ENCODE measurements around the gene MST1.
"Not testable (repeated sequence)": the region's sequence is repeated elsewhere in the genome, so short reads cannot be mapped to it uniquely, and the experiment has no call there.

The MST1 gene

GRCh38 chr3:49700014-49700413 is 10.7 kb upstream of the MST1 start:
- no peak for DNase-seq (ENCODE audit: low spot score)
- TF ChIP-seq CTCF (IDR thresholded peaks at IDR 0.05; ENCODE audit: extremely low read depth, missing control alignments): no peak

DNA sequence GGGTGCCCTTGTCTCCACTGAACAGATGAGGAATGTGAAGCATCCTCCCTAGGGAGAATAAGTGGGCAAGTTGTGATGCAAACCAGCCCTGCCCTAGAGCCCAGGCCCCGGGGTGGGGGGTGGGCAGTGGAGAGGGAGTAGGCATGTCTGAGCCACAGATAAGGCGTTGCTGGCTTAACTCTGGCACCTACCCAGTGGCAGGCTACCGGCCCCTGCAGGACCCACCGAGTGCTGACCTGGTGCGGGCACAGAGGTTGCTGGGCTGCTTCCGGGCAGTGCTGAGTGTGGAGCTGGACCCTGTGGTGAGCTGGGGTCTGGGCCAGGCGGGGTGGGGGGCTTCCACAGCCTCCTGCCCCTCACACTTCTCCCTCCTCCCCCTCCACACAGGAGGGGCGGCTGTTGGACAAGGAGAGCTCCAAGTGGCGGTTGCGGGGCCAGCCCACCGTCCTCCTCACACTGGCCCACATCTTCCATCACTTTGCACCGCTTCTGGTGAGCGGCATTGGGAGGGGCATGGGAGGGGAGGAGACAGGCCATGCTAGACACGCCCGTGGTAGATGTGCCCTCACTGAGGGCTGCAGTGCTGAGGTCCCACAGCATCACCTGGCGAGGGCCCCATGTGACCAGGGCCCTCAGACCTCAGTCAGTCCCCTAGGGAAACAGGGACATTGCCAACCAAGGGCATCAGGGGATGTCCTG is 10.2 kb upstream of the MST1 start:
- DNase-seq (ENCODE audit: low spot score): no peak
- no peak for TF ChIP-seq CTCF (IDR thresholded peaks at IDR 0.05; ENCODE audit: extremely low read depth, missing control alignments)

- DNase-seq (ENCODE audit: low spot score): not testable (repeated sequence)
These were observed 6.2 kb upstream of the MST1 start for GRCh38 chr3:49695350-49696015.

GRCh38 chr3:49694409-49695070 is 5.3 kb upstream of the MST1 start:
- not testable (repeated sequence) for DNase-seq (ENCODE audit: low spot score)

DNA sequence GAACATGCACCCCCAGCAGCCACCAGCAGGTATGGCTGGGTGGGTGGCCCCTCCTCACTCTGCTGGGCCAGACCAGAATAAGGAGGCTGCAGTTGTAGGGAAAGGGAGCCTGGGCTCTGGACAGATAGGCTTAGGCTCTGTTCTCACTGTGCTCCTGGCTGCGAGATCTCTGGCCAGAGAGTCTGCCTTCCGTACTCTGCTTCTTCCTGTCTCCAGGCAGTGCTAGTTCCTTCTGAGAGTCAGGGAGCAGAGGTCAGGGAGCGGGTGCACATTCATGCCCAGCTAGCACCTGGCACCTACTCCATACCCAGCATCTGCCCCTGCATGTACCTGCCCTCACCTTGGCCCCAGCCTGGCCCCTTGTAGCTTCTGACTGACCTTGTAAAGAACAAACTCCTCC is 2.2 kb upstream of the MST1 start:
- not testable (repeated sequence) for DNase-seq (ENCODE audit: low spot score)

GRCh38 chr3:49690856-49691255 is 1.6 kb upstream of the MST1 start:
- not testable (repeated sequence) for DNase-seq (ENCODE audit: low spot score)

- DNase-seq (ENCODE audit: low spot score): not testable (repeated sequence)
These were observed 792 bp upstream of the MST1 start for GRCh38 chr3:49689908-49690624.

DNA sequence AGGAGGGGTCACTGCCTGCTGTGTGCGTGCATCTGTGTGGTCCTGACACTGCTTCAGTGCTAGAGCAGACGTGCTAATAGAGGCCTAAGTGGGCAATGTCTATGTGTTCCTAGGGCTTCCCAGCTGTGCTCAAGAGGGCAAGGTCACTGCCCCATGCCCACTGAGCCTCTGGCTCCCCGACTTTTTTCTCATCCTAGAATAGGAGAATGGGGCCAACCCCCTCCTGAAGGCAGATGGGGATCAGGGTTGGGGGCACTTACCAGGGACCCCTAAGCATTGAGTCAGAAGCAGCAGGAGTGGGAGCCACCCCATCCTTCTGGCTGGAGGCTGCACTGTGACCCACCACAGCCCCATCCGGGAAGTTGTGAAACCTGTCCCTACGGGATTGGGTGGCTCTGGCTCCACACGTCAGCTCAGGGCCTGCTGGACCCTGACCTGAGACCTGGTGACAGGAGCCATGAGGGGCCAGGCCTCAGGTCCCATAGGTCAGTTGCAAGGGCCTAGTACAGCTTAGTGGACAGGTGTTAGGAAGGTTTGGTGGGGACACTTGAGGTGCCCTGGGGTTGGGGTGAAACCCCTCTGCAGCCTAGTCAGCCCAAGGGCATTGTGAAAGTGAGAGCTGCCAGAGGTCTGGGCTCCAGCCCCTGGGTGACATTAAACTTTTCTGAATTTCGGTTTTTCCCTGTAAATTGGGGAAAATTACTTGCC is 782 bp downstream of the MST1 start:
- not testable (repeated sequence) for DNase-seq (ENCODE audit: low spot score)

- not testable (repeated sequence) for DNase-seq (ENCODE audit: low spot score)
These were observed 1.9 kb downstream of the MST1 start for GRCh38 chr3:49687424-49687795.

DNA sequence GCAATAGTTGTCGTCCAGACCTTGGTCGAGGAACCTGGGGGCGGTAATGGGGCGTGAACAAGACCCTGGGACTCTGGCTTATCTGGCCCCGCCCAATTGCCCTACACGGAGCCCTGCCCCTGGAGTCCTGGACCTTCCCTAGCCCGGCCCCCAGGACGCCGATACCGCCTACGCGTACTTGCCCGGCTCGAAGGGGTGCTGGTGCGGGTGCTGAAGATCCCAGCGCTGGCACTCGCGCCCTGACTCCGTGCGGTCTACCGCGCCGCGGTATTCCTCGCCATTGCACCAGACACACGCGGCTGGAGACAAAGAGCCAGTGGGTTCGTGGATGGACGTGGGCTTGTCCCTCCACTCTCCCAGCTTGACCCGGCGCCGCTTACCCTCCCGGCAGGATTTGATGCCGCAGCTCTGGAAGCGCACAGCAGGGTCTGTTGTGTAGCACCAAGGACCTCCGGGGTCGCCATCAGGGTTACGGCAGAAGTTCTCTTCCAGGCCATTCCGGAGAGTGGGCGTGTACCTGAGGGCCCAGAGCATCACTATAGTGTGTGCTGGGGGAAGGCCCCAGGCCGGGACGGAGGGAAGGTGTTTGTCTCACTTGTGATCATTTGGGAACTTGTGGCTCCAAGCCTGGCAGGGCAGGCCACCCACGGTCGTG is 2.4 kb downstream of the MST1 start:
- not testable (repeated sequence) for DNase-seq (ENCODE audit: low spot score)

- not testable (repeated sequence) for DNase-seq (ENCODE audit: low spot score)
These were observed 2.9 kb downstream of the MST1 start for GRCh38 chr3:49686346-49686745.

DNA sequence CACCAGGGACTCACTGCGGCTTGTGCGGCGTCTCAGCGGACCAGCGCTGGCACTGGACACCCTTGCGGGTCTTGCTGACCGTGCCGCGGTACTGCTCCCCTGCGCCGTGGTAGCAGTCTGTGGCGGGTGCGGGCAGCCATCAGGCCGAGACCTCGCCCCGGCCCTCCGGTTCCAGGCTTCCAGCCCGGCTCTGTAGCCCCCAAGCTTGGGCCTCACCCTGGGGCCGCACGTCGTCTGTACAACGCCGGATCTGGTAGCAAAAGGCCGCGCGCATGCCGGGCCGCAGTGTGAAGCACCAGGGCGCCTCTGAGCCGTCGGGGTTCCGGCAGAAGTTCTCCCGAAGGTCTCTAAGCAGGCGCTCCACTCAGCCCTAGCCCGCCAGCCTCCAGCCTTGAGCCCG is 3.4 kb downstream of the MST1 start:
- not testable (repeated sequence) for DNase-seq (ENCODE audit: low spot score)

- DNase-seq (ENCODE audit: low spot score): not testable (repeated sequence)
These were observed 4.2 kb downstream of the MST1 start for GRCh38 chr3:49685103-49685502.

- not testable (repeated sequence) for DNase-seq (ENCODE audit: low spot score)
These were observed 4.8 kb downstream of the MST1 start for GRCh38 chr3:49684453-49684852.
